ENCODE data around the gene HCN2. TPM values are rescaled to one million over a fixed set of nuclear protein-coding genes. Genes with fewer than 3 reads are reported as not detected.
A peak's percentile ranks its signal among the peaks of the same experiment; 100 is the strongest.

HCN2 gene
- total and polyA plus RNA-seq, 2 of the 13 experiments (the other 11 are each of a cell fraction or from before 2014, with no cell fraction given), result 0.01 TPM; not detected in 1

GRCh38 chr19:633786-634639, 44.3 kb downstream of the HCN2 start (continued):
- TF ChIP-seq ZFP91 (CRISPR knock-in tag; IDR thresholded peaks at IDR 0.05; ENCODE audit: borderline replicate concordance) (peak; percentile 6; the same call in 1 of the 2 replicates), MYC (CRISPR knock-in tag; IDR thresholded peaks at IDR 0.05; ENCODE audit: borderline replicate concordance) (no peak), WIZ (CRISPR knock-in tag; IDR thresholded peaks at IDR 0.05) (no peak), TFDP1 (CRISPR knock-in tag; IDR thresholded peaks at IDR 0.05; ENCODE audit: borderline replicate concordance) (no peak)

- POLR2A ChIA-PET, result no interaction called here
- FAIRE-seq (no peak), ATAC-seq (no peak), DNase-seq (ENCODE audit: low spot score) (no peak)
- H3K36me3 ChIP-seq (replicated peaks in 1 of 2; ENCODE audit: control insufficient read depth in 1 of 2, insufficient read depth in 2 of 2, low read length in 2 of 2), result peaks cover 1 to 7% of the 10 kb centered on the region in 2 experiments; a peak in 1 of 5 replicates
- H3K4me3 ChIP-seq (replicated peaks in 1 of 3; ENCODE audit: insufficient read depth in 1 of 3, low read depth in 2 of 3, low read length in 3 of 3), result no peak overlapping the region
- H3K79me2 ChIP-seq (ENCODE audit: insufficient read depth, low read length), result peaks cover 20% of the 10 kb centered on the region
- CTCF ChIA-PET (ENCODE audit: low intra/inter-chr PET ratio, low total read pairs), result no interaction called here
- no TSS peak for BruUV-seq (replicated peaks)
- intact Hi-C loops (cut with micrococcal nuclease; ENCODE audit: unreplicated experiment), result no loop called here
- in situ Hi-C loops (cut with HindIII; ENCODE audit: extremely low pct_ligation_motif_present, low pct_unique_long_range_greater_than_20kb), result no loop called here
- no peak overlapping the region for H2AFZ ChIP-seq (ENCODE audit: low read length)
- 89% methylated on average over 4 of the region's 16 CpGs for WGBS (ENCODE audit: low lambda C conversion rate)
- no peak overlapping the region for H3K9ac ChIP-seq (ENCODE audit: insufficient read depth, low read depth, low read length)
- H3K4me1 ChIP-seq (ENCODE audit: insufficient read depth, low read length), result peaks cover 33% of the 10 kb centered on the region
- no peak overlapping the region for H3K27ac ChIP-seq (ENCODE audit: extremely low read length, insufficient read depth, low read length)
- H3K9me3 ChIP-seq (ENCODE audit: low read length), result no peaks in the 10 kb centered on the region
- TF ChIP-seq ZNF367 (CRISPR knock-in tag; IDR thresholded peaks at IDR 0.05; ENCODE audit: borderline replicate concordance), result no peak
- no peak for TF ChIP-seq ZXDC (CRISPR knock-in tag; IDR thresholded peaks at IDR 0.05)
- peak; percentile 28 for TF ChIP-seq AGO2 (optimal IDR thresholded peaks at IDR 0.05; ENCODE audit: low read depth, low read length)
- TF ChIP-seq ZNF234 (CRISPR knock-in tag; conservative IDR thresholded peaks at IDR 0.05), result no peak
- TF ChIP-seq ZNF768 (CRISPR knock-in tag; IDR thresholded peaks at IDR 0.05), result no peak
- TF ChIP-seq NPAS2 (CRISPR knock-in tag; IDR thresholded peaks at IDR 0.05; ENCODE audit: borderline replicate concordance), result no peak
- no peak for TF ChIP-seq ZSCAN30 (CRISPR knock-in tag; IDR thresholded peaks at IDR 0.05)
- no peak for TF ChIP-seq AKAP8 (CRISPR knock-in tag; IDR thresholded peaks at IDR 0.05)
- TF ChIP-seq ZNF7 (CRISPR knock-in tag; IDR thresholded peaks at IDR 0.05), result no peak
- no peaks in the 10 kb centered on the region; a peak in 1 of 5 replicates for H3K27me3 ChIP-seq (ENCODE audit: control insufficient read depth in 1 of 2, insufficient read depth in 2 of 2, low read length in 2 of 2)
- peaks cover 7% of the 10 kb centered on the region; the same call in 1 of the 2 replicates for H4K20me1 ChIP-seq (ENCODE audit: insufficient read depth, low read length)
- no peak overlapping the region for H3K4me2 ChIP-seq (ENCODE audit: low read depth, low read length)
Measured at GRCh38 chr19:634975-635652, 45.4 kb downstream of the HCN2 start.

Measured in HepG2 (cell line).